Measurements from ENCODE around the gene PPP2R2C.

The PPP2R2C gene

DNA sequence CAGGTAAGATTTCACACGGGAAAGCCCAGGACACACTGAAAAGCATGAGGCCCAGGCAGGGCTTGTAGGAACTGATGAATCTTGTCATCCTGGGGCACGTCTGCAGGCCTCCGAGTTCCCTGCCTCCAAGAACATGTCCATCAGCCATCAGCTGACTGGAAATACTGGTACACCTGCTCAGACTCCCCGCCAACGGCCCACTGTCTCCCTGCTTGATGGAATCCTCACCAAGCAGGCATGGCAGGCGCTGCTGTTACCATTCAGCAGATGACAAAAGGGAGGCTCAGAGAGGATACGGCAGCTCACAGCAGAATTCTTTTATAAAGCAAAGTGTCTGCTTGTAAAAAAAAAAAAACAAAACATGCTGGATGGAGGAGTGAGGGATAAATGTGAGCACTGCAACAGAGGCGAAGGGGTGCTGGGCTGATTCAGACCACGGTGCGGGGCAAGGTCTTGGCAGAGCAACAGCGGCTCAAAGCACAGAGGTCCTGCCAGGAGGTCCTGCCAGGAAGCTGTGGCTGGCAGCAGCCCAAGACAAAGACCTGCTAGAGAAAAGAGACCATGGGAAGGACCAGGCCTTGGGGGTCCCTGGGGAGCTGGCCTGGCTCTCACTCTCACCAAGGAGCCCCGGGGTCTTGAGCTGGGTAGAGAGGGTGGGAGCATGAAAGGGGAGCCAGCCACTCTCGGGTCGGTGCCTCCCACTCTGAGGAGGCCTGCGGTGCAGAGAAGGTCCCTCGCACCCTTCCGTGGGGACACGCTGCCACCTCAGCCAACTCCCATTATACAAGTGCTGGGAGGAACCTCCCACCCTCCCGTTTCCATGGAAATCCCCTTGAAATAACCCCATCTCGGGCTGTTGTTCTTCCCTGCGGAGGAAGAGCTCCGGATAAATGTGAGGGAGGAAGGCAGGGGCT is 25.6 kb downstream of the PPP2R2C start:
- DNase-seq: no peak

DNA sequence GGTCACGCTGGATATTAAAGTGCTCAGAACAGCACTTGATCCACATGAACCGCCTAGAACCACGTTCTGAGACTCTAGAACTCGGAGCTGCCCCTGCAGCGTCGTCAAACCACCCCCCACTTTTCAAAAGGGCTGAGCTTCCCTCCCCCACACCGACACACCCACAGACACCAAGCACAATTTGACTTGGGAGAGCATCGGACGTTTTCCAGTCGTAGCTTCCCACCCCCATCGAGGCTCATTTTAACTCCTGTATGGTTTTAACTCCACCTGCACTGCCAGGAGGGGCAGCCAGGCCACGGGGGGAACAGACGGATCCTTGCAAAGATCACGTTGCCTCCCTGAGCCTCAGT is 26.3 kb downstream of the PPP2R2C start:
- no peak for DNase-seq

- no peak for DNase-seq
These were observed 26.8 kb downstream of the PPP2R2C start for GRCh38 chr4:6445403-6446129.

GRCh38 chr4:6444582-6444981 is 27.8 kb downstream of the PPP2R2C start:
- DNase-seq: no peak

- DNase-seq: no peak
These were observed 29.1 kb downstream of the PPP2R2C start for GRCh38 chr4:6443035-6444023.

- no peak for DNase-seq
These were observed 29.9 kb downstream of the PPP2R2C start for GRCh38 chr4:6442555-6442954.

DNA sequence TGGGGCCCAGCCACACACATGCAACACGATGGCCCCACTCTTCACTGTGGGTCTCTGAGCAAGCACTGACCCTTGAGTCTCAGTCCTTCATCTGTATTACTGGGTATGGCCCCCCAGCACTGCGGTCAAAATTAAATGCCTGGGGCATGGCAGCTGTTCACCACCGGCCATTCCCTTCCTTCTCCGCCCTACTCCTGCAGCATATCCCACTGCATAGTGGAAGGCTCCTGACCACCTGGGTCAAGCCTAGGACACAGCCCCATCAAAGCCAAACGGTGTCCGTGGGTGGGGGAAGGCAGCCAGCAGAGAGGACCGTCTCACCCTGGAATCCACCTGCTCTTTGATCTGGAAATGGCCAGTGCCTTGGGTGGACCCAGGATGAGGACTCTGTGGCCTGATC is 30.7 kb downstream of the PPP2R2C start:
- no peak for DNase-seq

DNA sequence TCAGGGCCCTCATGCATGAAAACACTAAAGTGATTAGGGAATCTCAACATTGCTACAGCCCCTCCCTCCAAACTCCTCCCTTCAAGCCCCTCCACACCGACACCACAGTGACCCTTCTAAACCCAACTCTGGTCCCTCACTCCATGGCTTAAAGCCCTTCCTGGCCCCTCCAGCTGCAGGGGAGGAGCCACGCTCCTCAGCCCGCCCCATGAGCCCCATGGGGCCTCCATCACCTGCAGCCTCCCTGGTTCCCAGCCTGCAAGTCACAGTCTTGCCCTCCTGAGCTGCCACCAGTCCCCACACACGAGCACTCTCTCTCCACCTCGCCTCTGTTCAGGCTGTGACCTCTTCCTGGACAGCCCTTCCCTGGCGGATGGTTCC is 31.2 kb downstream of the PPP2R2C start:
- no peak for DNase-seq

GRCh38 chr4:6440506-6441201 is 31.8 kb downstream of the PPP2R2C start:
- no peak for DNase-seq

DNA sequence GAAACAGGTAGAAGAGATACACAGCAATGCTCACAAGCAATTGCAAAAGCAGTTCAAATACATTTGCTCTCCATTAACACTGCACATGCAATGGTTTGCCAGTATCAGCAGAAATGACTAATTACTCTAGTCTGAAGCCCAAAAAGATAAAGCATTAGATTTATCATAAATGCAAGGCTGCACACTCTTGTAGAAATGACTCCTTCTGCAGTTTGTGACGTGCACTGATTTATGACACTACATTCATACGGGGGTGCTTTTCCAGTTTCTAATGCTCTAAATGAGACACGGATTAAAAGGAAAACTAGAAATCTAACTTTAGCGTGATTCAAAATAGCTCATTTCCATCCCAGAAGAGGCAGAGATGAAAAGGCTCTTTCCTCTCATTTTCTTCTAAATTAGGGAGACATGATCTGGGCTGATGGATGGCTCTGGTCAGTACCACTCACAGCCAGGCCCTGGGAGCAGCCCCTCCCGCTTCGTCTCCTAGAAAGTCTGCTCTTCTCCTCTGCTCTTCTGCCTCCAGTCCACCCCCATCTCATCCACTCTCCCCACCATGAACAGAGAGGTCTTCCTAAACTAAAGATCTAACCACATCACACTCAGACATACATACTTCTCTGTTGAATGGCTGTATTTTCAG is 33.2 kb downstream of the PPP2R2C start:
- no peak for DNase-seq

GRCh38 chr4:6437826-6438238 is 34.6 kb downstream of the PPP2R2C start:
- DNase-seq: no peak

- no peak for DNase-seq
These were observed 37.4 kb downstream of the PPP2R2C start for GRCh38 chr4:6435010-6435409.

DNA sequence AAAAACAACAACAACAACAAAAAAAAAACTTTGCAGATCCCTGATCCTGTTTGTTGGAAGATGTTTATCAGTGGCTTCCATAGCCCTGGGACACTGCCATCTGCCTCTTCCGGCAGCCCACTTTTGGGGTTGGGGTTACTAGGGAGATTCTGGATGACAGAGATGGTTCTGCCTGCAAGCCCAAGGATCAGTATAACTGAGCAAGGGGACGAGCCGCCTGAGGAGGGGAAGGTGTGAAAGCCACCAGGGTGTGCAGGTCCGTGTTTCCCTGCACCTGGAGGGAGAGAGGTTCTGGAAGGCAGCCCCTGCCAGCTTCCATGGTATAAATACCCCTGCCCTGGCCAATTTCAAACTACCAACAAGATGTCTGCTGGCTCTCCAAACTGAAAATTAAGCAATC is 41.5 kb downstream of the PPP2R2C start:
- DNase-seq: no peak

DNA sequence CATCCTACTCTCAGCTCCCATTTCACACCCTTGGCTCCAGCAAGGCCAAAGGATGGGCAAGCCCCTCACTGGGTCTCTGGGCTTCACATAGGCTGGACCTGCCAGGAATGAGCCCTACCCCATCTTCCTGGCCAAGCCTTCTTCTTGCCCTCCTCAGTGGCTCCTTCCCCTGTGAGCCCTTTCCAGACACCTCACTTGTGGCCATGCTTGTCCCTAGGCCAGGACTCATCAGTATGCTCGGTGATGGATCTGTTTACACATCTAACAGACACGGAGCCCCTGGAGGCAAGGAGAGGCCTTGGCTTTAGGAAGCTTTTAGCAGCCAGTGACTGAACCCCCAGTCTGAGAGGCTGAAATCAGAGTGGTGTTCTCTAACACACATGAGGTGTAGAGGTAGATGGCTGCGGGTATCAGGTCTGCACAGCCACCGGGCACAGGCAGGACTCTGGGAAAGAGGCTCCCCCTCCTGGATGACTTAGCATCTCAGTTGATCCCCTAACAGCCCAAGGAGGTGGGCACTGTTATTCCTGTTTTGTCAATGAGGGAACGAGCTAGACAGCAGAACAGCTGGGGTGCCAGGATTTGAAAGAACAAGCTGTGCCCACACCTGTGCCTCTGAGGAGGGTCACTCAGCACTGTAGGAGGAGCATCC is 44.8 kb downstream of the PPP2R2C start:
- DNase-seq: no peak

- no peak for DNase-seq
These were observed 45.6 kb downstream of the PPP2R2C start for GRCh38 chr4:6426571-6427438.

DNA sequence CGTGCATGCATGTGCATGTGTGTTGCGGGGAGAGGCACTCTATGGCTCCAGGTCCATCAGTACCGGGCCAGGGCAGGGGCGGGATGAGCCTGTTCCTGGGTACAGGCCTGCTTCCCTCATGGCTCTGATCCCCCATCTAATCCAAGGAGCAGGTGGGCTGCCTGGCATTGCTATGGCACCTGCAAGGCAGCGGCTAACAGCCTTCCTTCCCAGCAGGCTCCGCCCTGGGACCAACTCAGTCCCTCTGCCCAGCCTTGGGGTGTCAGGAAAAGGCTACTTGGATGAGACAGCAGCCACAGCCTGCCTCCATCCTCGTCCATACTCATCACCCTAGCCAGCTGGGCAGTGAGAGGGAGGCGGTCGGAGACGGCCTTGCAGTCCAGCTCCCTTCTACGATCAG is 46.5 kb downstream of the PPP2R2C start:
- no peak for DNase-seq

DNA sequence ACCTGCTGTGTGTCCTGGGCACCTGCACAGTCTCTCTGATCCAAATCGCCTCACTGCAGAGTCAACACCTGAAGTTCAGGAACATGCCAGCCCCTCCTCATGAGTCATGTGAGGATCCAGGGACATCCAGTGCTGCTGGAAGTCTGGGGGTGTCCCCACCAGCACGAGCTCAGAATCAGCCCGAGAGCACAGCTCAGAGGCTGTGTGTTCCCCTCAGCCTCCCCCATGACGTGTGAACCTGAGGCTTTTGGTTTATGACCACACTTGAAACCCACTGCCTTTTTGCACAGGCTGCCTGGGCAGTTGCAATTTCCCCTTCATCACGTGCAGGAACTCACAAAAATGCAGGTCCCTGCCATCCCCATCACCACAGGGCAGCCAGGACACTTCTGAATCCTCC is 47.1 kb downstream of the PPP2R2C start:
- no peak for DNase-seq

GRCh38 chr4:6424425-6424824 is 48.0 kb downstream of the PPP2R2C start:
- DNase-seq: no peak

DNA sequence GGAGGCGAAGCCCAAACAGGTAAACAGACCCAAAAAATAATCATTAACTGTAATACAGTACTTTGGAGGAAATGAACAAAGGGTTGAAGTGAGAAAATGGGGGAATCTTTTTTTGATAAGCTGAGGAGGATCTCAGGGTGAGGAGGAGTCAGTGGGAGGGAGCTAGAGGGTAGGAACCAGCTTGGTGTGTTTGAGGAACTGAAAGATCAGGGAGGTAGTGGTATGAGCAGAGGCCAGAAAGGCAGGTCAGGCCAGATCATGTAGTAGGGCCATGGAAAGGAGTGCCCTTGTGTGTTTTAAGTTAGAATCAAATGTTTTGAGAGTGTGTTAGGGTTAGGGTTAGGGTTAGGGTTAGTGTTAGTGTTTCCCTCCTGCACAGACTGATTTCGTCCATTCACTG is 48.8 kb downstream of the PPP2R2C start:
- DNase-seq: no peak

DNA sequence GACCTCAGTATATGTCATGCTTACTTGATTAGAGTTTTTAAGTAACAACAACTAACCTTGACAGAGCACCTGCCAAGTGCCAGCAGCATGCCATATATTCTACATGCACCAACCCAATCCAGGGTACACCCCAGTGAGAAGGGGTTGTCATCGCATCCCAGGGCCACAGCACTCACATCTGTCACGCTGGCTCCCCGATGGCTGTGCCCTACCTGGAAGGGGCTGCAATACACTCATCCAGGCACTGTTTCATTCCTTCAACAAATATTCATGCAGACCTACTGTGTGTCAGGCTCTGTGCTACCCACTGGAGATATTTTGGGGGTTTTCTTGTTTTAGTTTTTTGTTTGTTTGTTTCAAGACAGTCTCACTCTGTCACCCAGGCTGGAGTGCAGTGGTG is 49.5 kb downstream of the PPP2R2C start:
- DNase-seq: no peak

Data from activated gamma-delta T cell treated with Interleukin-2 at 50 U/mL for 16 hours (primary cell).